Naive B cell (primary cell): ENCODE measurements around the gene ADAMTS16. TPM values are rescaled to one million over a fixed set of nuclear protein-coding genes. Genes with fewer than 3 reads are reported as not detected.
A peak's percentile ranks its signal among the peaks of the same experiment; 100 is the strongest.

Experiments
- ATAC-seq, 2 donors: fragments of 150-1000 bp; cut with Tn5 transposase; 2 replicates each; pipeline ENCODE4 v1.10.0; 2021; ENCODE audit warnings: low read depth in 2 of 2, mild to moderate bottlenecking in 2 of 2, moderate library complexity in 2 of 2
- DNase-seq: peaks from one replicate; pipeline ENCODE4 v3.0.0; 2022
- H3K27ac Mint-ChIP-seq, 6 donors: one replicate each; pipeline ENCODE4 v1.8.0; 2020 to 2022; ENCODE audit warnings: mild to moderate bottlenecking in 6 of 6, mixed read lengths in 6 of 6, moderate library complexity in 5 of 6, inconsistent platforms in 2 of 6
- H3K27me3 Mint-ChIP-seq, 3 donors: one replicate each; pipeline ENCODE4 v1.8.0; 2021 to 2022; ENCODE audit warnings: mixed read lengths in 3 of 3, mild to moderate bottlenecking in 1 of 3
- H3K36me3 Mint-ChIP-seq, 2 donors: one replicate each; pipeline ENCODE4 v1.8.0; 2020 to 2022; ENCODE audit warnings: mixed read lengths in 2 of 2, inconsistent platforms in 1 of 2, mild to moderate bottlenecking in 1 of 2
- H3K4me1 Mint-ChIP-seq, 3 donors: one replicate each; pipeline ENCODE4 v1.8.0; 2020 to 2022; ENCODE audit warnings: mixed read lengths in 3 of 3, inconsistent platforms in 1 of 3, mild to moderate bottlenecking in 1 of 3, moderate library complexity in 1 of 3
- H3K4me3 Mint-ChIP-seq, 8 donors: one replicate each; pipeline ENCODE4 v1.8.0; 2020 to 2022; ENCODE audit warnings: mild to moderate bottlenecking in 8 of 8, mixed read lengths in 8 of 8, moderate library complexity in 8 of 8, inconsistent platforms in 2 of 8
- H3K9me3 Mint-ChIP-seq, 7 donors: one replicate each; pipeline ENCODE4 v1.8.0; 2020 to 2022; ENCODE audit warnings: mixed read lengths in 7 of 7, mild to moderate bottlenecking in 5 of 7, inconsistent platforms in 2 of 7, moderate library complexity in 1 of 7
- polyA plus RNA-seq, 6 donors: library from polyadenylated mRNA; unstranded; fragments of 300-500 nt; fragmentation: Illumina TruSeq; gene quantifications; one replicate each; pipeline ENCODE4 v1.2.3, GENCODE V29; 2021; ENCODE audit warnings: low read depth in 6 of 6

ADAMTS16 gene
- polyA plus RNA-seq, 6 donors from 2014 or later: not detected

- Mint-ChIP-seq H3K4me3 (no peak overlapping the region), H3K27me3 (no peaks in the 10 kb centered on the region), H3K9me3 (peaks cover 3 to 29% (median 9%) of the 10 kb centered on the region in 7 donors), H3K27ac (no peak overlapping the region), H3K36me3 (no peaks in the 10 kb centered on the region), H3K4me1 (no peaks in the 10 kb centered on the region)
- no peak for DNase-seq
- no peak for ATAC-seq
Observed at GRCh38 chr5:5294429-5294828, 154.3 kb downstream of the ADAMTS16 start.

- H3K27me3 Mint-ChIP-seq: no peaks in the 10 kb centered on the region
- peaks cover 3 to 35% (median 12%) of the 10 kb centered on the region in 7 donors for H3K9me3 Mint-ChIP-seq
- no peak overlapping the region for H3K27ac Mint-ChIP-seq
- H3K36me3 Mint-ChIP-seq: no peaks in the 10 kb centered on the region
- ATAC-seq (no peak), DNase-seq (no peak)
- no peaks in the 10 kb centered on the region for H3K4me1 Mint-ChIP-seq
- no peak overlapping the region for H3K4me3 Mint-ChIP-seq
Observed at GRCh38 chr5:5295351-5295750, 155.2 kb downstream of the ADAMTS16 start.

GRCh38 chr5:5296051-5296450 is 155.9 kb downstream of the ADAMTS16 start:
- Mint-ChIP-seq H3K36me3 (no peaks in the 10 kb centered on the region), H3K27ac (no peak overlapping the region), H3K27me3 (no peaks in the 10 kb centered on the region), H3K9me3 (peaks cover 2 to 32% (median 11%) of the 10 kb centered on the region in 7 donors), H3K4me1 (no peaks in the 10 kb centered on the region), H3K4me3 (no peak overlapping the region)
- no peak for DNase-seq
- no peak for ATAC-seq

- DNase-seq (no peak), ATAC-seq (no peak)
- Mint-ChIP-seq H3K4me1 (no peaks in the 10 kb centered on the region), H3K4me3 (no peak overlapping the region), H3K36me3 (peaks cover 0 to 15% of the 10 kb centered on the region in 2 donors), H3K27me3 (no peaks in the 10 kb centered on the region), H3K27ac (no peak overlapping the region), H3K9me3 (peaks cover 2 to 46% (median 19%) of the 10 kb centered on the region in 7 donors)
Observed at GRCh38 chr5:5297432-5298067, 157.4 kb downstream of the ADAMTS16 start.

- Mint-ChIP-seq H3K4me1 (no peaks in the 10 kb centered on the region), H3K9me3 (peaks cover 2 to 49% (median 17%) of the 10 kb centered on the region in 7 donors), H3K27me3 (no peaks in the 10 kb centered on the region), H3K36me3 (peaks cover 0 to 16% of the 10 kb centered on the region in 2 donors), H3K27ac (no peak overlapping the region), H3K4me3 (no peak overlapping the region)
- ATAC-seq: no peak
- DNase-seq: no peak
Observed at GRCh38 chr5:5298068-5298633, 158.0 kb downstream of the ADAMTS16 start.

- DNase-seq (no peak), ATAC-seq (no peak)
- H3K27me3 Mint-ChIP-seq: no peaks in the 10 kb centered on the region
- H3K36me3 Mint-ChIP-seq: peaks cover 0 to 22% of the 10 kb centered on the region in 2 donors
- H3K9me3 Mint-ChIP-seq: peaks cover 2 to 44% (median 17%) of the 10 kb centered on the region in 7 donors
- no peak overlapping the region for H3K4me3 Mint-ChIP-seq
- H3K4me1 Mint-ChIP-seq: no peaks in the 10 kb centered on the region
- no peak overlapping the region for H3K27ac Mint-ChIP-seq
Observed at GRCh38 chr5:5298841-5299541, 158.9 kb downstream of the ADAMTS16 start.

- Mint-ChIP-seq H3K27me3 (no peaks in the 10 kb centered on the region), H3K4me3 (no peak overlapping the region), H3K27ac (no peak overlapping the region), H3K4me1 (peaks cover 0 to 5% (median 0%) of the 10 kb centered on the region in 3 donors), H3K36me3 (peaks cover 0 to 31% of the 10 kb centered on the region in 2 donors), H3K9me3 (peaks cover 0 to 41% (median 20%) of the 10 kb centered on the region in 7 donors)
- ATAC-seq (no peak), DNase-seq (no peak)
Observed at GRCh38 chr5:5301176-5301575, 161.0 kb downstream of the ADAMTS16 start.

GRCh38 chr5:5302201-5302600 is 162.1 kb downstream of the ADAMTS16 start:
- DNase-seq (no peak), ATAC-seq (no peak)
- Mint-ChIP-seq H3K9me3 (peaks cover 0 to 35% (median 14%) of the 10 kb centered on the region in 7 donors), H3K4me3 (no peak overlapping the region), H3K4me1 (peaks cover 0 to 5% (median 0%) of the 10 kb centered on the region in 3 donors), H3K27ac (no peak overlapping the region), H3K27me3 (no peaks in the 10 kb centered on the region), H3K36me3 (peaks cover 0 to 31% of the 10 kb centered on the region in 2 donors)

- Mint-ChIP-seq H3K27me3 (no peaks in the 10 kb centered on the region), H3K27ac (no peak overlapping the region), H3K9me3 (peaks cover 0 to 33% (median 14%) of the 10 kb centered on the region in 7 donors), H3K36me3 (peaks cover 0 to 31% of the 10 kb centered on the region in 2 donors), H3K4me3 (no peak overlapping the region), H3K4me1 (peaks cover 0 to 5% (median 0%) of the 10 kb centered on the region in 3 donors)
- DNase-seq (no peak), ATAC-seq (no peak)
Observed at GRCh38 chr5:5303242-5303641, 163.1 kb downstream of the ADAMTS16 start.

GRCh38 chr5:5304361-5305020 is 164.4 kb downstream of the ADAMTS16 start:
- no peaks in the 10 kb centered on the region for H3K27me3 Mint-ChIP-seq
- H3K27ac Mint-ChIP-seq: no peak overlapping the region
- ATAC-seq: no peak
- H3K36me3 Mint-ChIP-seq: peaks cover 0 to 31% of the 10 kb centered on the region in 2 donors
- H3K4me1 Mint-ChIP-seq: peaks cover 0 to 5% (median 0%) of the 10 kb centered on the region in 3 donors
- DNase-seq: no peak
- H3K4me3 Mint-ChIP-seq: no peak overlapping the region
- peaks cover 0 to 30% (median 14%) of the 10 kb centered on the region in 7 donors for H3K9me3 Mint-ChIP-seq

GRCh38 chr5:5306696-5307095 is 166.6 kb downstream of the ADAMTS16 start:
- H3K4me3 Mint-ChIP-seq: peak overlapping the region in 1 of 8 donors; percentile 15
- peaks cover 0 to 22% (median 9%) of the 10 kb centered on the region in 7 donors for H3K9me3 Mint-ChIP-seq
- H3K27me3 Mint-ChIP-seq: no peaks in the 10 kb centered on the region
- no peak for DNase-seq
- H3K27ac Mint-ChIP-seq: no peak overlapping the region
- no peak for ATAC-seq
- peaks cover 0 to 5% (median 0%) of the 10 kb centered on the region in 3 donors for H3K4me1 Mint-ChIP-seq
- H3K36me3 Mint-ChIP-seq: peaks cover 0 to 25% of the 10 kb centered on the region in 2 donors

- Mint-ChIP-seq H3K36me3 (peaks cover 0 to 15% of the 10 kb centered on the region in 2 donors), H3K9me3 (peaks cover 0 to 14% (median 2%) of the 10 kb centered on the region in 7 donors), H3K4me1 (peaks cover 0 to 5% (median 0%) of the 10 kb centered on the region in 3 donors), H3K27me3 (no peaks in the 10 kb centered on the region), H3K27ac (no peak overlapping the region), H3K4me3 (peak overlapping the region in 1 of 8 donors; percentile 22)
- ATAC-seq (no peak), DNase-seq (no peak)
Observed at GRCh38 chr5:5308319-5308718, 168.2 kb downstream of the ADAMTS16 start.

- no peak for DNase-seq
- H3K36me3 Mint-ChIP-seq: peaks cover 0 to 8% of the 10 kb centered on the region in 2 donors
- peak overlapping the region in 1 of 6 donors; percentile 74 for H3K27ac Mint-ChIP-seq
- no peak overlapping the region for H3K4me3 Mint-ChIP-seq
- H3K27me3 Mint-ChIP-seq: no peaks in the 10 kb centered on the region
- H3K9me3 Mint-ChIP-seq: peaks cover 0 to 13% (median under 1%) of the 10 kb centered on the region in 7 donors
- ATAC-seq: no peak
- peaks cover 0 to 5% (median 0%) of the 10 kb centered on the region in 3 donors for H3K4me1 Mint-ChIP-seq
Observed at GRCh38 chr5:5309645-5310044, 169.5 kb downstream of the ADAMTS16 start.
